AG04450 (cell line): ENCODE results near the gene ZMYND8. TPM values are rescaled to one million over a fixed set of nuclear protein-coding genes. Genes with fewer than 3 reads are reported as not detected.

ENCODE experiments used
- CTCF ChIA-PET: fragments of 300-600, 350-600 bp; formaldehyde crosslinking; extraction: SDS; loops from one replicate; lab custom pipeline; 2022; ENCODE audit warnings: antibody characterized with exemption, inconsistent platforms; lab: Charles Lee
- POLR2A ChIA-PET: fragments of 350-600 bp; formaldehyde crosslinking; extraction: SDS; loops from one replicate; lab custom pipeline; 2021; ENCODE audit warnings: antibody characterized with exemption, inconsistent platforms; lab: Yijun Ruan, JAX
- DNase-seq: peaks from one replicate; pipeline ENCODE4 v3.0.0-alpha.2; 2011; ENCODE audit warnings: low read depth, low spot score
- H3K27ac ChIP-seq: one replicate; pipeline ENCODE4 v1.5.1; 2012; ENCODE audit warnings: low read depth, low read length, control low read depth
- H3K27me3 ChIP-seq: one replicate; pipeline ENCODE4 v1.6.0; 2012; ENCODE audit warnings: low read length; ENCODE audit not compliant: control insufficient read depth, insufficient read depth
- H3K4me3 ChIP-seq: 2 replicates; pipeline ENCODE4 v1.5.1; 2011; ENCODE audit warnings: mild to moderate bottlenecking, low read depth, low read length, control low read depth
- H3K9me3 ChIP-seq: 2 replicates; pipeline ENCODE4 v1.5.1; 2012; ENCODE audit warnings: low read length; ENCODE audit not compliant: control insufficient read depth, insufficient read depth
- CTCF ChIP-seq: IDR thresholded peaks from 2 replicates; pipeline ENCODE4 v1.5.1; 2011; ENCODE audit warnings: low read depth, low read length, control low read depth, inconsistent platforms
- polyA plus RNA-seq: library from polyadenylated mRNA; depleted of rRNA; stranded (reverse); fragments of >200 nt; gene quantifications from 2 replicates; pipeline ENCODE4 v1.2.3, GENCODE V29; 2011

Gene ZMYND8
- polyA plus RNA-seq, 1 experiment: 23.1 TPM

GRCh38 chr20:47220161-47220582 is 136.3 kb downstream of the ZMYND8 start:
- no peak for DNase-seq
- Histone ChIP-seq H3K27me3 (no peaks in the 10 kb centered on the region), H3K9me3 (no peaks in the 10 kb centered on the region), H3K4me3 (no peak overlapping the region), H3K27ac (no peak overlapping the region)
- POLR2A ChIA-PET: no interaction called here
- peak; percentile 64 for TF ChIP-seq CTCF
- CTCF ChIA-PET: interaction anchor here (0.8 to 6.8 kb wide), 6 partner anchors 8 to 401 kb away, joined by 3 to 52 read pairs (median 4); no protein-coding TSS in a partner anchor

- Histone ChIP-seq H3K27me3 (no peaks in the 10 kb centered on the region), H3K27ac (no peak overlapping the region), H3K4me3 (no peak overlapping the region), H3K9me3 (no peaks in the 10 kb centered on the region)
- POLR2A ChIA-PET: no interaction called here
- TF ChIP-seq CTCF: no peak
- CTCF ChIA-PET: interaction anchor here (0.5 to 6.8 kb wide), 6 partner anchors 11 to 344 kb away, joined by 3 to 52 read pairs (median 5); no protein-coding TSS in a partner anchor
- DNase-seq: no peak
These were observed 138.7 kb downstream of the ZMYND8 start for GRCh38 chr20:47217482-47218446.

GRCh38 chr20:47216819-47217410 is 139.6 kb downstream of the ZMYND8 start:
- POLR2A ChIA-PET: no interaction called here
- DNase-seq: no peak
- H3K4me3 ChIP-seq: no peak overlapping the region
- CTCF ChIA-PET: interaction anchor here (0.5 to 6.8 kb wide), 3 partner anchors 167 to 343 kb away, joined by 4 to 52 read pairs (median 6); no protein-coding TSS in a partner anchor
- H3K9me3 ChIP-seq: no peaks in the 10 kb centered on the region
- no peak for TF ChIP-seq CTCF
- H3K27me3 ChIP-seq: no peaks in the 10 kb centered on the region
- H3K27ac ChIP-seq: no peak overlapping the region

GRCh38 chr20:47215653-47216397 is 140.7 kb downstream of the ZMYND8 start:
- no peak for TF ChIP-seq CTCF
- Histone ChIP-seq H3K27ac (no peak overlapping the region), H3K4me3 (no peak overlapping the region), H3K27me3 (no peaks in the 10 kb centered on the region), H3K9me3 (no peaks in the 10 kb centered on the region)
- DNase-seq: no peak
- ChIA-PET CTCF (interaction anchor here (1.2 to 6.8 kb wide), 3 partner anchors 168 to 458 kb away, joined by 3 to 52 read pairs (median 14); no protein-coding TSS in a partner anchor), POLR2A (no interaction called here)
